Measurements from ENCODE around the gene LMO1. TPM values are rescaled to one million over a fixed set of nuclear protein-coding genes. Genes with fewer than 3 reads are reported as not detected.

LMO1 gene
- total and polyA plus RNA-seq, 11 donors: 0.42 to 4.1 (median 2.1) TPM; not detected in 1

GRCh38 chr11:8222820-8223512, 40.7 kb downstream of the LMO1 start:
- H3K36me3 ChIP-seq: no peaks in the 10 kb centered on the region
- no peak for ATAC-seq
- intact Hi-C loops (cut with DNase I): loop anchor here in 5 of 10 donors (5.0 to 10.0 kb wide), 4 partner anchors 92 to 912 kb away; no protein-coding TSS in a partner anchor
- no peak overlapping the region for H3K27ac ChIP-seq
- H3K9me3 ChIP-seq: no peaks in the 10 kb centered on the region
- peaks cover 0 to 4% (median 1%) of the 10 kb centered on the region in 12 donors for H3K4me1 ChIP-seq
- H3K27me3 ChIP-seq: no peaks in the 10 kb centered on the region
- 66 to 78% (median 71%) methylated on average over 6 of the region's 6 CpGs for WGBS, 4 donors
- no peak overlapping the region for H3K4me3 ChIP-seq
- peak in 1 of 5 donors; percentile 34 for DNase-seq
- TF ChIP-seq, protein P1, sequence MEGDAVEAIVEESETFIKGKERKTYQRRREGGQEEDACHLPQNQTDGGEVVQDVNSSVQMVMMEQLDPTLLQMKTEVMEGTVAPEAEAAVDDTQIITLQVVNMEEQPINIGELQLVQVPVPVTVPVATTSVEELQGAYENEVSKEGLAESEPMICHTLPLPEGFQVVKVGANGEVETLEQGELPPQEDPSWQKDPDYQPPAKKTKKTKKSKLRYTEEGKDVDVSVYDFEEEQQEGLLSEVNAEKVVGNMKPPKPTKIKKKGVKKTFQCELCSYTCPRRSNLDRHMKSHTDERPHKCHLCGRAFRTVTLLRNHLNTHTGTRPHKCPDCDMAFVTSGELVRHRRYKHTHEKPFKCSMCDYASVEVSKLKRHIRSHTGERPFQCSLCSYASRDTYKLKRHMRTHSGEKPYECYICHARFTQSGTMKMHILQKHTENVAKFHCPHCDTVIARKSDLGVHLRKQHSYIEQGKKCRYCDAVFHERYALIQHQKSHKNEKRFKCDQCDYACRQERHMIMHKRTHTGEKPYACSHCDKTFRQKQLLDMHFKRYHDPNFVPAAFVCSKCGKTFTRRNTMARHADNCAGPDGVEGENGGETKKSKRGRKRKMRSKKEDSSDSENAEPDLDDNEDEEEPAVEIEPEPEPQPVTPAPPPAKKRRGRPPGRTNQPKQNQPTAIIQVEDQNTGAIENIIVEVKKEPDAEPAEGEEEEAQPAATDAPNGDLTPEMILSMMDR (IDR thresholded peaks at IDR 0.05): no peak
- no peak for TF ChIP-seq POLR2A (IDR thresholded peaks at IDR 0.05)

GRCh38 chr11:8221917-8222495, 41.7 kb downstream of the LMO1 start:
- intact Hi-C loops (cut with DNase I): loop anchor here in 5 of 10 donors (5.0 to 10.0 kb wide), 4 partner anchors 93 to 913 kb away; no protein-coding TSS in a partner anchor
- Histone ChIP-seq H3K9me3 (no peaks in the 10 kb centered on the region), H3K4me1 (peaks cover 0 to 4% (median 1%) of the 10 kb centered on the region in 12 donors), H3K27me3 (no peaks in the 10 kb centered on the region), H3K27ac (no peak overlapping the region), H3K4me3 (no peak overlapping the region), H3K36me3 (no peaks in the 10 kb centered on the region)
- TF ChIP-seq, protein P1 (IDR thresholded peaks at IDR 0.05): no peak
- TF ChIP-seq POLR2A (IDR thresholded peaks at IDR 0.05): no peak
- DNase-seq (peak in 1 of 5 donors; percentile 17), ATAC-seq (no peak)
- 79 to 85% (median 83%) methylated on average over 8 of the region's 8 CpGs for WGBS, 4 donors

DNA sequence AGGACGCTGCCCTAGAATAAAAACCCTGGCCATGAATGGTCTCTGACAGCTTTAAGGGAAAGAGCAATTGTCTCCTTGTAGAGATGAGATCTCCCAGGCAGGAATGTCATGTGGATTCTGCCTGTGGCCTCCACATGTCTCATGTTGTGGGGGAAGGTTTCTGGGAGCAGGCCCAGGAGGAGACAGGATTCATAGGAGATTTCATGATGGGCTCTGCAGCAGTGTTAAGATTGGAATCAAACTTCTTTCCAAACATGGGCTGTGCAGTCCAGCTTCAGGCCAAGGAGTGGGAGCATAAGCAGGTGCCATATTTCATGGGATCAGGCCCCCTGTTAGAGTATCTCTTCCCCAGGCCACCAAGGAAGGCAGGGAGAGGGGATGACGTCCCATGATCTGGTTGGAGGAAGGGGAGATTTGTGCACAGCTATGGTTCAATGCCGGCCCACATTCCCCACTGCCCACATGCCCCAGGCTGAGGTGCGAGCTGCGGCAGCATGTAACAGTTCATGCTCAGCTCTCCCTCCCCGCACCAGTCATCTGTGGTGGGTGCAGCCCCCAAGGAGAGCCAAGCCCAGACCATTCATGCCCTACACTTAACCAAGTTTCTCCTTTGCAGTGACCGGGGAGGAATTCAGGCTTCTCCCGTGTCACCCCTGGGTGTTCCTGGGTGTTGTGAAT, 42.5 kb downstream of the LMO1 start:
- no peak overlapping the region for H3K4me3 ChIP-seq
- ATAC-seq (no peak), DNase-seq (peak in 1 of 5 donors; percentile 24)
- H3K4me1 ChIP-seq: peaks cover 0 to 4% (median 1%) of the 10 kb centered on the region in 12 donors
- TF ChIP-seq POLR2A (IDR thresholded peaks at IDR 0.05): no peak
- TF ChIP-seq, protein P1 (IDR thresholded peaks at IDR 0.05): no peak
- no peak overlapping the region for H3K27ac ChIP-seq
- intact Hi-C loops (cut with DNase I): loop anchor here in 5 of 10 donors (5.0 to 10.0 kb wide), 4 partner anchors 94 to 914 kb away; no protein-coding TSS in a partner anchor
- WGBS, 4 donors: 84 to 93% (median 91%) methylated on average over 7 to 8 of the region's 8 CpGs
- no peaks in the 10 kb centered on the region for H3K36me3 ChIP-seq
- no peaks in the 10 kb centered on the region for H3K27me3 ChIP-seq
- no peaks in the 10 kb centered on the region for H3K9me3 ChIP-seq

Measured in heart left ventricle (tissue), 16 donors.